ENCODE data around the gene DIAPH3. TPM values are rescaled to one million over a fixed set of nuclear protein-coding genes. Genes with fewer than 3 reads are reported as not detected.

The DIAPH3 gene
- total and polyA plus RNA-seq, 7 experiments from 2014 or later, result 0.37 to 17.5 TPM; not detected in 5

- peaks cover 0 to 6% (median 0%) of the 10 kb centered on the region in 7 donors for H3K4me1 Mint-ChIP-seq
- H3K36me3 Mint-ChIP-seq, result peaks cover 0 to 2% (median 0%) of the 10 kb centered on the region in 5 donors
- Histone ChIP-seq H3K27ac (ENCODE audit: low read depth, low read length) (no peak overlapping the region), H3K4me3 (ENCODE audit: low read length) (no peak overlapping the region), H3K36me3 (ENCODE audit: control insufficient read depth in 2 of 3, insufficient read depth in 3 of 3, low read length in 3 of 3) (no peaks in the 10 kb centered on the region), H3K4me1 (ENCODE audit: control insufficient read depth in 2 of 2, insufficient read depth in 2 of 2, low read length in 2 of 2) (no peaks in the 10 kb centered on the region), H3K27me3 (ENCODE audit: control insufficient read depth in 2 of 2, insufficient read depth in 2 of 2, low read length in 2 of 2) (no peaks in the 10 kb centered on the region), H3K9me3 (ENCODE audit: control insufficient read depth in 2 of 3, low read length in 3 of 3) (no peaks in the 10 kb centered on the region)
- ATAC-seq (no peak), DNase-seq (no peak)
- no peak overlapping the region for H3K27ac Mint-ChIP-seq
- H3K27me3 Mint-ChIP-seq, result no peaks in the 10 kb centered on the region
- H3K9me3 Mint-ChIP-seq, result no peaks in the 10 kb centered on the region
- no peak overlapping the region for H3K4me3 Mint-ChIP-seq
- intact Hi-C loops (cut with micrococcal nuclease), result loop anchor here in 1 of 2 donors (10.0 kb wide), 1 partner anchor 664 kb away; no protein-coding TSS in a partner anchor
- CTCF ChIA-PET, result interaction anchor here (1.0 kb wide), 1 partner anchor 378 kb away, joined by 4 read pairs; no protein-coding TSS in a partner anchor
- POLR2A ChIA-PET, result interaction anchor here (0.5 kb wide), 1 partner anchor 67 kb away, joined by 4 read pairs; no protein-coding TSS in a partner anchor
These were observed 393.3 kb downstream of the DIAPH3 start for GRCh38 chr13:59770451-59770850.

- peaks cover 0 to 2% (median 0%) of the 10 kb centered on the region in 5 donors for H3K36me3 Mint-ChIP-seq
- peaks cover 0 to 6% (median 0%) of the 10 kb centered on the region in 7 donors for H3K4me1 Mint-ChIP-seq
- no peak overlapping the region for H3K4me3 Mint-ChIP-seq
- Histone ChIP-seq H3K36me3 (ENCODE audit: control insufficient read depth in 2 of 3, insufficient read depth in 3 of 3, low read length in 3 of 3) (no peaks in the 10 kb centered on the region), H3K9me3 (ENCODE audit: control insufficient read depth in 2 of 3, low read length in 3 of 3) (no peaks in the 10 kb centered on the region), H3K27me3 (ENCODE audit: control insufficient read depth in 2 of 2, insufficient read depth in 2 of 2, low read length in 2 of 2) (no peaks in the 10 kb centered on the region), H3K4me1 (ENCODE audit: control insufficient read depth in 2 of 2, insufficient read depth in 2 of 2, low read length in 2 of 2) (no peaks in the 10 kb centered on the region), H3K27ac (ENCODE audit: low read depth, low read length) (no peak overlapping the region), H3K4me3 (ENCODE audit: low read length) (no peak overlapping the region)
- ChIA-PET POLR2A (no interaction called here), CTCF (interaction anchor here (0.7 kb wide), 1 partner anchor 89 kb away, joined by 3 read pairs; no protein-coding TSS in a partner anchor)
- peaks cover 0 to 2% (median 0%) of the 10 kb centered on the region in 11 donors for H3K9me3 Mint-ChIP-seq
- DNase-seq (no peak), ATAC-seq (no peak)
- H3K27me3 Mint-ChIP-seq, result no peaks in the 10 kb centered on the region
- H3K27ac Mint-ChIP-seq, result no peak overlapping the region
- intact Hi-C loops (cut with micrococcal nuclease), result no loop called here
These were observed 397.5 kb downstream of the DIAPH3 start for GRCh38 chr13:59766236-59766635.

- CTCF ChIA-PET, result no interaction called here
- Mint-ChIP-seq H3K27ac (no peak overlapping the region), H3K27me3 (peaks cover 0 to 9% (median 0%) of the 10 kb centered on the region in 5 donors), H3K36me3 (no peaks in the 10 kb centered on the region), H3K9me3 (peaks cover 0 to 3% (median 0%) of the 10 kb centered on the region in 11 donors), H3K4me3 (no peak overlapping the region), H3K4me1 (no peaks in the 10 kb centered on the region)
- no peak overlapping the region for H3K4me3 ChIP-seq (ENCODE audit: low read length)
- no peaks in the 10 kb centered on the region for H3K36me3 ChIP-seq (ENCODE audit: control insufficient read depth in 2 of 3, insufficient read depth in 3 of 3, low read length in 3 of 3)
- no peak overlapping the region for H3K27ac ChIP-seq (ENCODE audit: low read depth, low read length)
- intact Hi-C loops (cut with micrococcal nuclease), result no loop called here
- no peaks in the 10 kb centered on the region for H3K4me1 ChIP-seq (ENCODE audit: control insufficient read depth in 2 of 2, insufficient read depth in 2 of 2, low read length in 2 of 2)
- POLR2A ChIA-PET, result no interaction called here
- no peaks in the 10 kb centered on the region for H3K27me3 ChIP-seq (ENCODE audit: control insufficient read depth in 2 of 2, insufficient read depth in 2 of 2, low read length in 2 of 2)
- ATAC-seq (no peak), DNase-seq (no peak)
- no peaks in the 10 kb centered on the region for H3K9me3 ChIP-seq (ENCODE audit: control insufficient read depth in 2 of 3, low read length in 3 of 3)
These were observed 408.0 kb downstream of the DIAPH3 start for GRCh38 chr13:59755632-59756290.

- Mint-ChIP-seq H3K36me3 (no peaks in the 10 kb centered on the region), H3K9me3 (peaks cover 0 to 3% (median 0%) of the 10 kb centered on the region in 11 donors), H3K27me3 (peaks cover 0 to 13% (median 0%) of the 10 kb centered on the region in 5 donors), H3K27ac (no peak overlapping the region), H3K4me3 (no peak overlapping the region), H3K4me1 (no peaks in the 10 kb centered on the region)
- Histone ChIP-seq H3K9me3 (ENCODE audit: control insufficient read depth in 2 of 3, low read length in 3 of 3) (no peaks in the 10 kb centered on the region), H3K4me1 (ENCODE audit: control insufficient read depth in 2 of 2, insufficient read depth in 2 of 2, low read length in 2 of 2) (no peaks in the 10 kb centered on the region), H3K36me3 (ENCODE audit: control insufficient read depth in 2 of 3, insufficient read depth in 3 of 3, low read length in 3 of 3) (no peaks in the 10 kb centered on the region), H3K27ac (ENCODE audit: low read depth, low read length) (no peak overlapping the region), H3K4me3 (ENCODE audit: low read length) (no peak overlapping the region), H3K27me3 (ENCODE audit: control insufficient read depth in 2 of 2, insufficient read depth in 2 of 2, low read length in 2 of 2) (no peaks in the 10 kb centered on the region)
- CTCF ChIA-PET, result no interaction called here
- ATAC-seq, result no peak
- POLR2A ChIA-PET, result no interaction called here
- DNase-seq, result no peak
- intact Hi-C loops (cut with micrococcal nuclease), result no loop called here
These were observed 409.3 kb downstream of the DIAPH3 start for GRCh38 chr13:59754411-59754810.

GRCh38 chr13:59750860-59751259 lies 412.9 kb downstream of the DIAPH3 start:
- Mint-ChIP-seq H3K27me3 (peaks cover 0 to 13% (median 0%) of the 10 kb centered on the region in 5 donors), H3K4me1 (no peaks in the 10 kb centered on the region), H3K4me3 (no peak overlapping the region), H3K36me3 (no peaks in the 10 kb centered on the region), H3K9me3 (no peaks in the 10 kb centered on the region), H3K27ac (no peak overlapping the region)
- CTCF ChIA-PET, result no interaction called here
- H3K36me3 ChIP-seq (ENCODE audit: control insufficient read depth in 2 of 3, insufficient read depth in 3 of 3, low read length in 3 of 3), result no peaks in the 10 kb centered on the region
- H3K27me3 ChIP-seq (ENCODE audit: control insufficient read depth in 2 of 2, insufficient read depth in 2 of 2, low read length in 2 of 2), result no peaks in the 10 kb centered on the region
- H3K9me3 ChIP-seq (ENCODE audit: control insufficient read depth in 2 of 3, low read length in 3 of 3), result no peaks in the 10 kb centered on the region
- intact Hi-C loops (cut with micrococcal nuclease), result no loop called here
- no peaks in the 10 kb centered on the region for H3K4me1 ChIP-seq (ENCODE audit: control insufficient read depth in 2 of 2, insufficient read depth in 2 of 2, low read length in 2 of 2)
- DNase-seq, result no peak
- POLR2A ChIA-PET, result no interaction called here
- H3K27ac ChIP-seq (ENCODE audit: low read depth, low read length), result no peak overlapping the region
- ATAC-seq, result no peak
- H3K4me3 ChIP-seq (ENCODE audit: low read length), result no peak overlapping the region

- H3K27ac ChIP-seq (ENCODE audit: low read depth, low read length), result no peak overlapping the region
- POLR2A ChIA-PET, result no interaction called here
- no peak for ATAC-seq
- intact Hi-C loops (cut with micrococcal nuclease), result no loop called here
- no peak for DNase-seq
- H3K4me1 ChIP-seq (ENCODE audit: control insufficient read depth in 2 of 2, insufficient read depth in 2 of 2, low read length in 2 of 2), result no peaks in the 10 kb centered on the region
- H3K9me3 ChIP-seq (ENCODE audit: control insufficient read depth in 2 of 3, low read length in 3 of 3), result no peaks in the 10 kb centered on the region
- Mint-ChIP-seq H3K4me3 (no peak overlapping the region), H3K9me3 (no peaks in the 10 kb centered on the region), H3K27ac (no peak overlapping the region), H3K4me1 (peaks cover 0 to 5% (median 2%) of the 10 kb centered on the region in 7 donors), H3K27me3 (peaks cover 0 to 4% (median 0%) of the 10 kb centered on the region in 5 donors), H3K36me3 (no peaks in the 10 kb centered on the region)
- no peak overlapping the region for H3K4me3 ChIP-seq (ENCODE audit: low read length)
- CTCF ChIA-PET, result no interaction called here
- H3K27me3 ChIP-seq (ENCODE audit: control insufficient read depth in 2 of 2, insufficient read depth in 2 of 2, low read length in 2 of 2), result no peaks in the 10 kb centered on the region
- H3K36me3 ChIP-seq (ENCODE audit: control insufficient read depth in 2 of 3, insufficient read depth in 3 of 3, low read length in 3 of 3), result no peaks in the 10 kb centered on the region
These were observed 415.7 kb downstream of the DIAPH3 start for GRCh38 chr13:59748046-59748445.

GRCh38 chr13:59747529-59747928 lies 416.2 kb downstream of the DIAPH3 start:
- Mint-ChIP-seq H3K36me3 (no peaks in the 10 kb centered on the region), H3K4me3 (no peak overlapping the region), H3K27me3 (peaks cover 0 to 4% (median 0%) of the 10 kb centered on the region in 5 donors), H3K27ac (no peak overlapping the region), H3K4me1 (peaks cover 0 to 5% (median 2%) of the 10 kb centered on the region in 7 donors), H3K9me3 (no peaks in the 10 kb centered on the region)
- Histone ChIP-seq H3K4me1 (ENCODE audit: control insufficient read depth in 2 of 2, insufficient read depth in 2 of 2, low read length in 2 of 2) (no peaks in the 10 kb centered on the region), H3K36me3 (ENCODE audit: control insufficient read depth in 2 of 3, insufficient read depth in 3 of 3, low read length in 3 of 3) (no peaks in the 10 kb centered on the region), H3K27ac (ENCODE audit: low read depth, low read length) (no peak overlapping the region), H3K4me3 (ENCODE audit: low read length) (no peak overlapping the region), H3K27me3 (ENCODE audit: control insufficient read depth in 2 of 2, insufficient read depth in 2 of 2, low read length in 2 of 2) (no peaks in the 10 kb centered on the region), H3K9me3 (ENCODE audit: control insufficient read depth in 2 of 3, low read length in 3 of 3) (no peaks in the 10 kb centered on the region)
- DNase-seq (no peak), ATAC-seq (no peak)
- POLR2A ChIA-PET, result no interaction called here
- CTCF ChIA-PET, result no interaction called here
- intact Hi-C loops (cut with micrococcal nuclease), result no loop called here
